GM21423 (cell line): ENCODE data around the gene ASTL.

ENCODE experiments used
- ATAC-seq: cut with Tn5 transposase; IDR thresholded peaks from one replicate; pipeline ENCODE4 v1.9.1; 2021; ENCODE audit warnings: mild to moderate bottlenecking, moderate library complexity; ENCODE audit not compliant: unreplicated experiment

The ASTL gene

GRCh38 chr2:96114546-96114902 lies 23.8 kb downstream of the ASTL start:
- no peak for ATAC-seq

- no peak for ATAC-seq
Measured at GRCh38 chr2:96113951-96114350, 24.4 kb downstream of the ASTL start.

- no peak for ATAC-seq
Measured at GRCh38 chr2:96113367-96113677, 25.0 kb downstream of the ASTL start.

DNA sequence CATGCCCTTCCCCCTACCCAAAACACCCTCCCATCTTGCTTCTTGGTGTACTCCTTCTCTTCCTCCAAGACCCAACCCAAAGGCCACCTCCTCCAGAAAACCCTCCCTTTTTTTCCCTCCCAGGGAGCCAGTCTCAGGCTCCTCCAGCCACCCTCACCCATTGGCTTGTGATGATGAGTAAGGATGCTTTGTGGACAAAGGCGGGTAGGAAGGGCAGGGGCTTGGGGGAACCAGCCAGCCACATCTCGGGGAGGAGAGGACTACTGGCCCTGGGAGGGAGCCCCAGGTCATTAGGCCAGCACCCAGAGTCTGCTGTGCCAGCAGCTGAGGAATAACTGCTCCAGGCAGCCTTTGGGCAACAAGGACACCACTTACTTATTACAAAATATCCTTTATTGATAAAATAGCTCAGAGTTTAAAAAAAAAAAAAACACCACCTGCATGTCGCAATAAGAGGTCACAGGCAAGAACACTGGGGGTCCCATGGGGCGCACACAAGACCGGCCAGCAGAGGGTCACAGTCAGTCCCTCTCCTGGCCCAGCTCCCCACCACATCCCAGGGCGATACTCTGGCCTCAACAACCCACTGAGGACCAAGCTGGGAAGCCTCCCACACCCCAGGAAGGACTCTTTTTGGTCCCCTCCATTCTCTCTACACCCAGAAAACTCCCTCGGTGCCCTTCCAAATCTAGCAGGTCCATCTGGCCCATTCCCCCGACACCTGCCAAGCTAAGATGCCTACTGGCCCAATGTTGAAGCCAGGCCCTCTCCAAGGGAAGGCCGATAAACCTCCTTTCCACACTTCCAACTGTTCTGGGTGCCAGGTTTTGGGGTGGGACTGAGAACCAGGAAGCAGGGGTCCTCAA lies 25.6 kb downstream of the ASTL start:
- ATAC-seq: no peak

GRCh38 chr2:96111823-96112500 lies 26.3 kb downstream of the ASTL start:
- ATAC-seq: no peak

GRCh38 chr2:96111257-96111640 lies 27.1 kb downstream of the ASTL start:
- ATAC-seq: no peak

GRCh38 chr2:96110621-96111256 lies 27.6 kb downstream of the ASTL start:
- no peak for ATAC-seq

DNA sequence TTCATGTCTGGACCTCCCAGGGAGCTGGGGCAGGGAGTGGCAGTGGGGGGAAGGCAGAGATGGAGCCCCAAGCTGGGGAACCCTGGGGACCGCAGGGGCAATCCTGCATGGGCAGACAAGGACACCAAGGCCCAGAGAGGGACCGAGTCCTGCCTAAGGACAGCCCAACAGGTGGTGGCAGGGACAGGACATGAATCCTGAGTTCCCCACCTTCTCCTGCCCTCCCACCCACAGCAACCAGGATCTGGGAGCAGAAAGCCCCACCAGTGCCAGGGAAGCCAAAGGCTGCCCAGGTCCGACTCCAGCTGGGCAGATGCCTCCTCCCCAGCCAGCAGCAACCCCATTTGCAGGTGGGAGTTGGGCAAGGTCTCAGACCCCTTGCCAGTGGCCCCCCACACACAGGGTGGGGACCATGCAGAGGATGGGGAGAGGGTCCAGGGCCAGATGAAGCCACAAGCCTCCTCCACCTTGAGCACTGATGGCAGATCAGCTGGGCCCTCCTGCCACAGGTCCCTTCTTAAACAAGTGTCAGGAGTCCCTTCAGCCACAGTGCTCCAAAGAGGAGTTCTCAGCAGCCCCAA lies 28.3 kb downstream of the ASTL start:
- ATAC-seq: no peak

- no peak for ATAC-seq
Measured at GRCh38 chr2:96109361-96109680, 29.0 kb downstream of the ASTL start.

GRCh38 chr2:96108541-96109360 lies 29.6 kb downstream of the ASTL start:
- ATAC-seq: no peak

DNA sequence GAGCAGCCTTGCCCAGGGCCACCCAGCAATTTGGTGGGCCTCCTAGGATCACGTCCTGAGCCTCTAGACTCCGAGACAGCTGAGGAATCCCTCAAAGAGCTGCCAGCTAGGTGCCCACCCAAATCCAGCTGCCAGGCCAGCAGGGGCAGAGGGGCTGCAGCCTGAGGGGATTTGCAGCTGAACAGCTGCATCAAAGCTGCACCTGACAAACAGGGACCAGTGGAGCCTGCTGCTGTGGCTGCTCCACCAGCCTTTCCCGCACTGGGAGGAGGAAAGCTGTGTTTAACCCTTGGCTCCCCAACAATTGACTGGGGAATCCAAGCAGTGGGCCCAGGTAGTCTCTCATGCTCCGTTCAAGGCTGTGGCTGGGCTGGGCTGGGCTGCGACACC lies 30.2 kb downstream of the ASTL start:
- no peak for ATAC-seq

DNA sequence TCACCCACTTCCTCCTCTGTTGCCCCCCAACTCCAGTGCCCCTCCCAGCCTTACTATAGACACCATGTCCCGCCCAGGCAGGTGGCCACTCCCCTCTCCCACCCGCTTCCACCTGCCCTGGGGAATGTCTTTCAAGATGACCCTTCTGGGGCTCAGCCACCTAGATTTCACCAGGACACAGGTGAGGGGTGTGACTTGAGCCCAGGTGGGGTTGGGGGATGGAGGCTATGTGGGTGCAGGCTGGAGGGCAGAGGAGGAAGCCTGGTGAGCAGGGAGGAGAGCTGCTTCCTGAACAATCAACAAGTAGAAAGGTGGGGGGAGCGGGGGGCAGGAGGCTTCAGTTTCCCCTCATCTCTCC lies 30.6 kb downstream of the ASTL start:
- no peak for ATAC-seq

GRCh38 chr2:96106991-96107707 lies 31.2 kb downstream of the ASTL start:
- no peak for ATAC-seq

DNA sequence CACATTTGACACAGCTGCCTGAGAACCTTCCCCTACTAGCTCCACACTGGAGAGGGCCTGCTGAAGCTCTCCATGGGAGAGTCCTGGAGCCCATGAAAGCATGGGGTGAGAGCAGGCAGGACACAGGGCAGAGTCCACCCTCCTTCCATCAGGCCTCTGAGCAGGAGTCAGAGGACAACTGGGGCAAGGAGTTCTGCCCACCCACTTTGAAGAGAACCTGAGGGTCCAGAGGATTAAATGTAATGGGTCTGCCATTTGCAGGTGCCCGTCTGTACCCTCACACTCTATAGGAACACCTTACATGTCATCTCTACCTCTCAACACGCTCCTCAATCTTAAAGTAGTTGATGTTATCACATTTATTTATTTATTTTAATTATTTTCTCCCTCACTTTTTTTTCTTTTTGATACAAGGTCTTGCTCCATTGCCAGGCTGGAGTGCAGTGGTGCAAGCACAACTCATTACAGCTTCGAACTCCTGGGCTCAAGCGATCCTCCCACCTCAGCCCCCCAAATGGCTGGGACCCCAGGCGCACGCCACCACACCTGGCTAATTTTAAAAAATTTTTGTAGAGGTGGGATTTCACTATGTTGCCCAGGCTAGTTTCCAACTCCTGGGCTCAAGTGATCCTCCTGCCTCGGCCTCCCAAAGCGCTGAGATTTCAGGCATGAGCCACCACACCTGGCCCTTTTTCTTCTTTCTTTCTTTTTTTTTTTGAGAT lies 32.1 kb downstream of the ASTL start:
- no peak for ATAC-seq

DNA sequence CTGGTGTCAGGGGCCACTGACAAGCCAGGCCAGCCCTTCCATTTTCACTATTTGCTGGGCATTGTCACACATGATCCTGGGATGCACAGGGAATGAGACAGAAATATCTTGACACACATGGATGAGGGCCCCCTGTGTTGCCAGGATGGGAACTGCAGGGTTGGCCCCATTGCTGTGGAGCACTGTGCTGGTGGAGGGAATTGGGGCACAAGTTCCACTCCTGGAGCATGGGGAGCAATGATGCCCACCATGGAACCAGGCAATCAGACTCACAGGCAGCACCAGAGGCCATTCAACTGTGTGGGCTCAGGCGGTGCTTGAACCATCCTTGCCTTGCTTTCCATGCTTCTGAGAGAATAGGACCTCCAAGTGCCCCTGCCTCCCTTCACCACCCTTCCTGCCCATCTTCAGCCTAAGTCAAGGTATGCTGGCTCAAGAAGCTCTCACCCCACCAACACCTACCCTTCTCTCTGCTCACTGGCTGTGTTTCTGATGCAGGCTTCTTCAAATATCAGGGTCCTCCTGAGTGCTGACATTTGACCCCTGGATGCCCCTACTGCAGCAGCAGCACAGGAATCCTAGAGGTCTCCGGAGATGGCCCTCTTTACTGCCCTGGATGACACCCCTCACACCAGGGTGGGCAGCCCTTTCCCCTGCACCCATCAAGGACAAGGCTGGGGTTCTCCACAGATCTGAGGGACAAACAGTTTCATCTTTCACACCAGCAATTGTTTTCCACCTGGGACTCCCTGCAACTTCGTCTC lies 33.0 kb downstream of the ASTL start:
- ATAC-seq: no peak

GRCh38 chr2:96104487-96104861 lies 33.8 kb downstream of the ASTL start:
- no peak for ATAC-seq

DNA sequence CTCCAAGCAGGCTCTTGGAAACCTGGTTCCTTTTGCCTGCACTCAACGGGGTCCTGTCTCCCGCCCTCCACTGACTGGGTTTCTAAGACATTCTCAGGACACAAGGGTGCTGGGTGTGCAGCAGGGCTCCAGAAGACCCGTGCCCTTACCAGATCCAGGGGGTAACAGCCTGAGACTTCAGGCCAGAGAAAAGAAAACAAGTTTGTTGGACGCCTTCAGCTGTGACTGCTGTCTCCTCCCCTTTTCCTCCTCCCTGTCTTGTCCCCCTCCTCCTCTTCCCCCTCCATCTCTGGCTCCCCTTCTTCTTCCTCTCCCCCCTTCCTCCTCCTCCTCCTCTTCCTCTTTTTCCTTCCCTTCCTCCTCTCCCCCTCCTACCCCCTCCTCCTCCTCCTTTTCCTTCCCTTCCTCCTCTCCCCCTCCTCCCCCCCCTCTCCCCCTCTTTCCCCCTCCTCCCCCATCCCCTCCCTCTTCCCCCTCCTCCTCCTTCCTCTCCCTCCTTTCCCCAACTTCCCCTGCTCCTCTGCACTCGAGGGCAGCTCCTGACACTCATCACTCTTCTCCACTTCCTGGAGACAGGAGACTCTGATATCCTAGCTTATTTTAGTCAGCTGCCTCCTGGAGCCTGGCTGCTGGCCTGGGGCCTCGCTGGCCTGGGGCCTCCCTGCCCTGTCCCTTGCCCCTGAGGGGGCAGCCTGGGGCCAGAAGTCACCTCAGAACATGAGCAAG lies 34.4 kb downstream of the ASTL start:
- no peak for ATAC-seq

GRCh38 chr2:96103187-96103601 lies 35.1 kb downstream of the ASTL start:
- no peak for ATAC-seq
